Fibroblast of skin of left biceps (primary cell): ENCODE data around the gene PKIB.

Source experiments
- DNase-seq, 2 experiments: peaks; one replicate each; pipeline ENCODE4 v3.0.0-alpha.2; 2013; ENCODE audit warnings: low read depth in 2 of 2

PKIB gene

DNA sequence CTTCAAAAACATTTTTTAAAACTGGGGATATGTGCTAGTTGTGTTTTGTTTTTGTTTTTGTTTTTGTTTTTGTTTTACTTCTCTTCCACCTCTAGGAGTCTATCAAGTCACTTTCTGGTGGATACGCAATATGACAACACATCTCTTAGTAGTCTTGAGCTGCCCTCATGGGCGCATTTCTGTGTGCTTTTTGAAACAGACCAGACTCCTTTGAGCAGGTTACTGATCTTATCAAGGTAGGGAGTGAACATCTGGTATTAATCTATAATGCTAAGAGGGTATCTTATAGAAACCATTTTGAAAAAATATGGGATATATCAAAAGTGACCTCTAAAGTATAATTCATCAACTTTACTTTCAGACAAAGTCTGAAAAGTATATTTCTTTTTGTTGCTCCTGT lies 56.2 kb downstream of the PKIB start:
- no peak for DNase-seq

GRCh38 chr6:122669418-122669817 lies 59.2 kb downstream of the PKIB start:
- no peak for DNase-seq

GRCh38 chr6:122669868-122670267 lies 59.7 kb downstream of the PKIB start:
- DNase-seq = no peak

- no peak for DNase-seq
Measured at GRCh38 chr6:122671251-122671650, 61.0 kb downstream of the PKIB start.

DNA sequence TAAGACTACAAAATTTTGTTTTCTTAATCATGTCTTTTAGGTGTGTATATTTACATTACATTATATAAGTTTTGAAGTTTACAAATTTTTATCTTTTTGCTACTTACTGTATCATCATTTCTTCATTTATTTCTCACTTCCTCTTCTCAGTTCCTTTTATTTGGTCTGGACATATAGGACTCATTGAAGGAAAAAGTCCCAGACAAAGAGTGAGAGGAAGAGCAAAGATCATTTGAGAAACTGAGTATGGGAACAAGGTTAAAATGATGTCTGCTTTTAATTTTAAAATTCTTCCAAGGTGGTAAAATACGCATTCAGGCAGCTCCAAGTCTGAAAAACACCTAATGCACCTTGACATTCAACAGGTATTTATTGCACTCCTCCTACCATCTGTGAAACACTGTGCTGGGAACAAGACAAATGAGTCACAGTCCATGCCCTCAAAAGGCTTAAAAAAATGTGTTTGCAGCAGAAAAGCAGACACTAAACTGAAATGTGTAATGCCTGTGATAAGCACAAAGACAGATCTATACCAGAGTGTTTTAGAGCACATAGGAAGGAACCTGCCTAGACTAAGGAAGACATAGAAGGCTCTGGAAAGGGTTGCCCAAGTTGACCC lies 63.2 kb downstream of the PKIB start:
- no peak for DNase-seq

DNA sequence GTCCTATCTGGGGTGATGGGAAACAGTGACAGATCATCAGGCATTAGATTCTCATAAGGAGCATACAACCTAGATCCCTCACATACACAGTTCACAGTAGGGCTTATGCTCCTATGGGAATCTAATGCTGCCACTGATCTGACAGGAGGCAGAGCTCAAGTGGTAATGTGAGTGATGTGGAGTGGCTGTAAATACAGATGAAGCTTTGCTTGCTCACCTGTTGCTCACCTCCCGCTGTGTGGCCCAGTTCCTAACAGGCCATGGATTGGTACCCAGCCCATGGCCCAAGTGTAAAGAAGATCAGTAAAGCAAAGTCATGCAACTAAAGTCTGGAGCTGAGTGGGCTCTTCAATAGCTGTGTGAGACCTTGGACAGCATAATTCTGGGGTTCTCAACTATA lies 65.9 kb downstream of the PKIB start:
- no peak for DNase-seq

DNA sequence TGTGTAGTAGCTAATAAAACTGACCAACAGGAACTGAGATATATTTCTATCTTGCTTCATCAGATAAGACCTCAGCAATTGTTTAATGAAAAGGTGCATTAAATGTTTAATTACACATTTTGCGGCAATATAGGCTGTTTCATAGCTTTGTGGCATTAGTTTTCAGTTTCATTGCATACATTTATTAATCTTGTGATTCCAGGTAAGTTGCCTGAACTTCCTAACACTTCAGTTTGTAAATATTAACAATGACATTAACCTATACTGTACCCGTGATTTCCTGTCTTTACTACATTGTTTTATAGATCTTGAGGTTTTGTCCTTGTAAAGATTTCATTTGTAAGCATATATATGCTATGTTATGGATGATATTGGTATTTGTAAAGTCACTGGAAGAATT lies 66.5 kb downstream of the PKIB start:
- DNase-seq = no peak

DNA sequence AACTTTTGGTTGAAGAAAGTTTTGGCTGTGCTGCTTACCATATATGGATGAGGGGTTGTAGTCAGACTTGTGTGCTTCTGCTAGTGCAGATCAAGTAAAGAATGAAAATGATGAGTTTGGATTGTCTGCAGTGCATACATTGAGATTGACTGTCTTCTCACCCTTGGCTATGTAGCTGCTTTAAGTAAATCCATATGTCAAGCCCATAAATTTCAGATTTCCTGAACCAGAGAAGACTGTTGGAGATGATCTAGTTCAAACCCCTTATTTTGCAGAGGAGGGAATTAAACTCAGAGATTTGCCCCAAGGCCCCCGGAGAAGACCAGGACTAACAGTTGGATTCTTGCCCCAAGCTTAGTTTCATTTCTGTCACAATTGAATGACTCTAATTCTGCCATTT lies 67.2 kb downstream of the PKIB start:
- DNase-seq = no peak

DNA sequence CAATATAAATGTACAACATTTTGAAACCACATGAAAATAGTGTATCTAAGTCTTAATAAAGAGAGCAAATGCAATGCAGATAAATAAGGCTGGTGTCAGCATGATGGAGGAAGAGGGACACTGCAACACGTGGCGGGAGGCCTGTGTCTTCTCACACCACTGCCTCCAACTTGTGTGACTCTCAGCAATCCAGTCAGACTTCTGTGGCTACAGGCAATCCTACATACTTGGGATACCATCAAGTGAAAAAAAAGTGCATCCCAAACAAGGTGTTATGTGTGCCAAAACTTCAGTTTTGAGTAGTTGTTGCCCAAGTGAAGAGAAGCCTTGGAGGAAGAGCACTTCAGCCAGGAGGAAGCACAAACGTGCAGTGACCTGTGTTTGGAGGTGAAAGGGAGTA lies 68.6 kb downstream of the PKIB start:
- no peak for DNase-seq

- DNase-seq = no peak
Measured at GRCh38 chr6:122681705-122682104, 71.5 kb downstream of the PKIB start.

DNA sequence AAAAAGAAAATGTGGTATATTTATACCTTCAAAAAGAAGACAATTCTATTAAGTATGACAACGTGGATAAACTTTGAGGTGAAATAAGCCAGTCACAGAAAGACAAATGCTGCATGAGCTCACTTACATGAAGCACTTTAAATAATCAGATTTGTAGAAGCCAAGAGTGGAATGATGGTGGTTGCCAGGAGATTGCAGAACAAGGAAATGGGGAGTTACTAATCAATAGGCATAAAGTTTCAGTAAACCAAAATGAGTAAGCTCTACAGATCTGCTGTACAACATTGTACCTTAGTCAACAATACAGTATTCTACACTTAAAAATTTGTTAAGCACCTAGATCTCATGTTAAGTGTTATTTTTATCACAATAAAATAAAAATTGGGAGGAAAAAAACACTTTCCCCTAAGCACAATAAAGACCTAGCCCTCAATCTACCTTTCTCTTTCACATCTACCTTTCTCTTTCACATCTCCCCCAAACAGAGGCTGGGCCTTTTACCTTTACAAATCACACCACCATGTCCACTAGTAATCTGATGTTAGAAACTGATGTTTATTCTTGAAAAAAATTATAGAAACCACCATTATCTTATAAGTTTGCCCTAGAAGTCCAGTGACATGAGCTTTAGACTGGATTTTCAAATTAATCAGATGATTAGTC lies 73.9 kb downstream of the PKIB start:
- no peak for DNase-seq

GRCh38 chr6:122692175-122692598 lies 82.0 kb downstream of the PKIB start:
- peak; percentile 28 to 30 for DNase-seq

DNA sequence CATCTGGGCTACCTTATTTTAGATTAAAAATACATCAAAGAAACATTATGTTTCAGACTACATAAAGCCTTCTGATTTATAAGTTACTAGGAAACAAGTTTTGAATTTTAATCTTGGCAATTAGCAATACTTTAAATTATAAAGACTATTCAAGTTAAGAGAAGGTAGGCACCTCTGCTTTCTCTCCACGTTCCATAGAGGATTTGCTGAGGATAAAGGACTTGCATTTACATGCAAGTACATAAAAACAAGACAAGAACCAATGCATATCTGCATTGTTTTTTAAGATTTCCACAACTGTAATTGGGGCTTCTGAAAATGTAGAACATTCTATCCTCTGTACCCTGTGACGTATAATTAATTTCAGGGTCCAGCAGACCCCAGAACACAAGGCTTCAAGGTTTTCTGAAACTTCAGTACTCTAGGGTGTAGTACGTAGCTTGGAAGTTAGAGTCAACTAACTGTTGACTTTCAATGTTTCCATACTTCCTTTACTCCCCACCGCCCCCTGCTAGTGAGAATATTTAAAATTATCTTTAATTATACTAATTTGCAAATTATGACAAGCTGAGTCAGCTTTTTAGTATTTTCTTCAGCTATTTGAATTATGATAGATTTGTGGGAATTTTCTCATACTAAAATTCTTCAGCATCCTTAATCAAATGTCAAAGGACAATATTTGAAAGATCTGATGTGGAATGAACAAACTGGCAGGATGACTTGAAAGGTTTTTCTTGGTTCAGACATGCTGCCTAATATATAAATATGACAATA lies 82.8 kb downstream of the PKIB start:
- DNase-seq = no peak

DNA sequence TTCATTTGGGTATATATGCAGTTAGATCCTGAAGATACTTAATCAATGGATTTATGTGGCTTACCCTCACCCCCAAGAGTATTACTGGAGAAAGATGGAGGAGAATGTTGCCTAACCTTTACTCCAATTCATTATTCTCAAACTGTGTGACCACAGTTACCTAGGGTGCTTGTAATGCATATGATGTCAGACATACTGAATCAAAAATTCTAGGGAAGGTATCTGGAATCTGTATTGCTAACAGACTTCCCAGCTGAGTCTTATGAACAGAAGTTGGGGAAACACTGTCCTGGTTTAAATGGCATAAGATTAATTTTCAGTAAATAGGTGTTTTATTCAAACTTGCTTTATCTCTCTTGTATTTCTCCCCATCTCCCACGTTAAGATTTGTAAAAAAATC lies 83.9 kb downstream of the PKIB start:
- no peak for DNase-seq

DNA sequence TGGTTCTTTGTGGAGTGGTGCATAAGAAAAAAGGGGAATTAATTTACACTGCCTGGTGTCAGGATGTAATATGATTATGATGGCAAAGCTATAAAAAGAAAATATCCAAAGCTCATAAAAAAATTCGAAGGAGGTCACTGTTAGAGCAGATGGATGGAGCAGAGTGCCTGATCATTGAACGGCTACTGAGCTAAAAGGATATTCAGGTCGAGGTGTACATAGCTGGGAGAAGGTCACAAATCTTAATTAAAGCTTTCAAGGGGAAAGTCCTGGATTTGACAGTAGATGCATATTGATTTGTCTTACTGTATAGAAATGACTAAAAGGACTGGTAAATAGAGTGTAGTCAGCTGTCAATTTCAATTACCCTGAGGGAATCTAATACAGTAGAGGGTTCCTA lies 84.4 kb downstream of the PKIB start:
- no peak for DNase-seq

DNA sequence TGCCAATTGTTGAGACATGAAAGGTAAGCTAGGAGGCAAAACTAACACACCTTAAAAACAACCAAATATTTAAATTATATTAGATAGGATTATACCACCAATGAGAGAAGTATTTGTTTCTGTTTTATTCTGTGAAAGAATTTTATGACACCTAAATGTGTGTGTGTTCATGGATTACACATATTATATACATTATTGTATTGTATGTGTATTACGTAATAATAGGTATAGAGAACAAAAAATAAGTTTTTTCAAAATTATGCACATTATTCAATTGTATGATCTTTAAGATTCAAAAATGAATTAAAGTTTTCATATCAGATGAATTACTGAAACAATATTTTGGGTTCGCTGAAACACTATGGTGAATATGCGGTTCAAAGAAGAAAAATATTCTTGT lies 85.0 kb downstream of the PKIB start:
- DNase-seq = no peak

- peak; percentile 64 to 65 for DNase-seq
Measured at GRCh38 chr6:122696079-122696478, 85.9 kb downstream of the PKIB start.

DNA sequence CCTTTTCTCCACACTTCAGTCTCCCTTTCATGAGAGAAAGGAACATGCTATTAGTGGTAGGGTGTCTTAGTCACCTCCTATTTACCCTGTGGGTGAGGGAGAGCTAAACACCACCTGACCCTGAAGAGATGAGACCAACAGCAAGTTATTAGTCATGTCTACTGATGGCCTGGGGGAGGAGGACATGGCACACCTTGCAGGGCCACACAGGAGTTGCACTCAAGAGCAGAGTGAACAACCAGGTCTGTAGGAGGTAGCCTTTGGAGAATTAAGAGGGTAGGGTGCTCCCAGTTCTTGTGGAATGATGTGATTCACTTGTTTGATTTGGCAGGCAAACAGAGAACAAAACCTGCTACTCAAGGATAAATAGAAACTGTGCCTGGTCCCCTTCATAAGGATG lies 86.6 kb downstream of the PKIB start:
- DNase-seq = no peak

DNA sequence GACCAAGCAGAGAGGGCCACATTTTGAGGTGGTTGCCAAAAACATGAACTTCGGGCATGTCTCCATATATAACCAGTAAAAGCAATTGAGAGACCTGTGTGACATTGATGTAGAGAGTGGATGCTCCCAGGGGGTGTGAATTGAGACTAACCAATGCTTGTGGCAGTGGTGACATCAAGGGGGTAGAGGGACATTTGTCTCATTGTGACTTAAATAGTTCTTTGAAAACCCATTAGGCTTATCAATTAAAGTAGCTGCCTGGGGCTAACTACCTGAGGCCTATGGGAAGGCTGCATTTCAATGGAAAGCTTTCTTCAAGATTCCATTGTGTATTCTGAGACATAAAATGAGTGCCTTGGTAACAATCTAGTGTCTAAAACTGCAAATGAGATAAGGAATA lies 87.3 kb downstream of the PKIB start:
- DNase-seq = no peak

- DNase-seq = no peak
Measured at GRCh38 chr6:122701666-122702065, 91.5 kb downstream of the PKIB start.

DNA sequence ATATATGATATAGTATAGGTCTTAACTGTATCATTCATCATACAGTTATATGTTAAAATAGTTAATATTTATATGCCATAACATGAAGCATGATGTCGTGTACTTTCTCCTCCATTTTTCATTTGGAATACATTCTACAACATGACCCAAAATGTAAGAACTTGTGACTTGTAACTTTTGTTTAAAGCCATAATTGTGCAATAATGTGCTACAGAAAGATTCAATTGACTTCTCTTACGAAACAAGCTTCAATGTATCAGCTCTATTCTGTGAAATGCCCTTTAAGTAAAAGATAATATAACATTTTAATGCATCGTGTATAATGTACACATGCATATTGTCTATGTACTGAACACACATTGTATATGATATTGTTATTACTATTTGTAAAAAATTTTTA lies 92.6 kb downstream of the PKIB start:
- no peak for DNase-seq

DNA sequence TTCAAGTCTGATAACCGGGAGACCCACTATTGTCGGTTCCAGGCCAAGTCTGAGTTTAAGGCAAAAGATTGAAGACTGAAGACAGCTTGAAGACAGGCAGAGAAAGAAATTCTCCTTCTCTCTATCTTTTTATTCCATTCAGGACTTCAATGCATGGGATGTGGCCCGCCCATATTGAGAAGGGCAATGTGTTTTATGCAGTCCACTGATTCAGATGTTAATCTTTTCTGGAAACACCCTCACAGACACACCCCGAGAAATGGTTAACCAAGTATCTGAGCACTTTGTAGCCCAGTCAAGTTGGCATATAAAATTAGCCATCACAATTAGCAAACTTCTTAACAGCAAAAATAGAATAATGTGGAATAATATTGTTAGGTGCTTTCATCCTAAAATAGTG lies 93.9 kb downstream of the PKIB start:
- DNase-seq = no peak

DNA sequence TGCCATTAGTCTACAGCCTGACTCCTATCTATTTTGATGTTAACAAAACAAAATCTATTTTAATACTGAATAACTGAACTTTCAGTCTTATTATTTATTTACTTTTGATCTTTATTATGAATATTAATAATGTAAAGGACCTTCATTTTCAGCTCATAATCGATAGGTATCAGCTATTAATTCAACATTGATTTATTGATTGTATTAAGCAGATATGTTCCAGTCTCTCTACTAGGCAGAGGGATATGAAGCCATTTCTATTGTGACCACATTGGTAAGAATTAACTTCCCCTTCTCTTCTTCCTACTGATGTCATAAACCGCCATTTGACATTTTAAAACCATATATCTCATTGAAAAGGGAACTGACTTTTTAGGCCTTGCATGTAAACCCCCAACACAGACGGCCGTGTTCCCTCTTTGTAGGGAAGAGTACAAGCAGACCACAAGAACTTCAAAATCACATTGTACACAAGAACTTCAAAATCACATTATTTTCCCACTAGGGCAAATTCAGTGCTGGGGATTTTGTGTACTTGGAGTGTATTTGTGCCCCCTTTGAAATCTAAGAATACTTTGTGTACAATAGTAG lies 99.8 kb downstream of the PKIB start:
- DNase-seq = no peak
